Endothelial cell of umbilical vein (primary cell): Measurements from ENCODE around the gene LCMT1. TPM values are rescaled to one million over a fixed set of nuclear protein-coding genes. Genes with fewer than 3 reads are reported as not detected.

ENCODE experiments used
- BruUV-seq: library from RNA; stranded (reverse); fragments of 400-500 nt; replicated peaks from 2 replicates; lab custom pipeline; 2021; lab: Mats Ljungman, UMichigan
- CTCF ChIA-PET: fragments of 300-600, 350-600 bp; sonication (Branson Sonifier 250); formaldehyde crosslinking; loops from one replicate; lab custom pipeline; 2021; ENCODE audit warnings: antibody characterized with exemption, inconsistent platforms; lab: Charles Lee
- POLR2A ChIA-PET: fragments of 300-600, 350-600 bp; sonication (Branson Sonifier 250); formaldehyde crosslinking; loops from one replicate; lab custom pipeline; 2021; ENCODE audit warnings: antibody characterized with exemption, inconsistent platforms; lab: Charles Lee
- DNase-seq: peaks from one replicate; pipeline ENCODE4 v3.0.0-alpha.2; 2011; ENCODE audit warnings: low read depth, low spot score
- FAIRE-seq: peaks from 2 replicates; lab custom pipeline; 2011; peaks lifted over from hg19 to GRCh38; lab: Jason Lieb, UNC
- H2AFZ ChIP-seq: 2 replicates; pipeline ENCODE4 v1.6.0; 2012; ENCODE audit warnings: low read depth, low read length, control low read depth, inconsistent platforms
- H3K27ac ChIP-seq: 2 replicates; pipeline ENCODE4 v1.5.1; 2011; ENCODE audit warnings: low read depth, mild to moderate bottlenecking, control low read depth, low read length, moderate library complexity; ENCODE audit not compliant: insufficient read depth
- H3K27me3 ChIP-seq, 2 experiments: 2 replicates each; pipeline versions ENCODE4 v1.6.0 to v1.6.1; 2011; ENCODE audit warnings: low read length in 2 of 2, mixed read lengths in 1 of 2; ENCODE audit not compliant: control insufficient read depth in 2 of 2, insufficient read depth in 2 of 2
- H3K36me3 ChIP-seq, 2 experiments: 2 replicates in 1 of 2; 3 replicates in 1 of 2; pipeline ENCODE4 v1.5.1; 2011; ENCODE audit warnings: low read length in 2 of 2, mild to moderate bottlenecking in 1 of 2, moderate library complexity in 1 of 2; ENCODE audit not compliant: control insufficient read depth in 2 of 2, insufficient read depth in 2 of 2; ENCODE audit errors: extremely low read depth in 1 of 2
- H3K4me1 ChIP-seq: 3 replicates; pipeline ENCODE4 v1.5.1; 2011; ENCODE audit warnings: mild to moderate bottlenecking, low read length; ENCODE audit not compliant: control insufficient read depth, insufficient read depth; ENCODE audit errors: extremely low read depth
- H3K4me2 ChIP-seq: 2 replicates; pipeline ENCODE4 v1.6.1; 2011; ENCODE audit warnings: low read length, control low read depth, mixed read lengths; ENCODE audit not compliant: insufficient read depth
- H3K4me3 ChIP-seq, 3 experiments: fragments of 200-600 bp in 1 of 3; sonication (generic), shearing (Covaris generic) in 1 of 3; replicated peaks in 1 of 3; 2 replicates each; pipeline ENCODE4 v1.5.1; 2011 to 2016; ENCODE audit warnings: control low read depth in 3 of 3, low read length in 3 of 3, mild to moderate bottlenecking in 2 of 3, inconsistent platforms in 1 of 3, low read depth in 1 of 3, moderate library complexity in 1 of 3; ENCODE audit not compliant: insufficient read depth in 1 of 3
- H3K79me2 ChIP-seq: 2 replicates; pipeline ENCODE4 v1.6.0; 2012; ENCODE audit warnings: low read length, inconsistent platforms; ENCODE audit not compliant: control insufficient read depth, insufficient read depth
- H3K9ac ChIP-seq: replicated peaks from 2 replicates; pipeline ENCODE3; 2011; ENCODE audit warnings: low read length, control low read depth; ENCODE audit not compliant: insufficient read depth; ENCODE audit errors: extremely low read depth
- H3K9me1 ChIP-seq: replicated peaks from 3 replicates; pipeline ENCODE4 v1.6.0; 2011; ENCODE audit warnings: mild to moderate bottlenecking, low read length; ENCODE audit not compliant: control insufficient read depth, insufficient read depth; ENCODE audit errors: extremely low read depth
- H3K9me3 ChIP-seq: replicated peaks from 2 replicates; pipeline ENCODE4 v1.5.1; 2012; ENCODE audit warnings: low read length, inconsistent platforms; ENCODE audit not compliant: control insufficient read depth, insufficient read depth
- H4K20me1 ChIP-seq: replicated peaks from 2 replicates; pipeline ENCODE3; 2011; ENCODE audit warnings: mild to moderate bottlenecking, low read length; ENCODE audit not compliant: control insufficient read depth, insufficient read depth; ENCODE audit errors: extremely low read depth
- CTCF ChIP-seq, 2 donors: IDR thresholded peaks; 1 replicate in 1 of 2; 2 replicates in 1 of 2; pipeline ENCODE4 v1.5.1; 2011; ENCODE audit warnings: low read length in 2 of 2, mild to moderate bottlenecking in 2 of 2, moderate library complexity in 2 of 2, control low read depth in 1 of 2, inconsistent platforms in 1 of 2, low read depth in 1 of 2; ENCODE audit not compliant: insufficient read depth in 1 of 2; ENCODE audit errors: extremely low read depth in 1 of 2
- EZH2 ChIP-seq: IDR thresholded peaks from 2 replicates; pipeline ENCODE4 v1.6.1; 2012; ENCODE audit warnings: borderline replicate concordance, low read depth, mild to moderate bottlenecking, moderate library complexity, low read length, inconsistent platforms; ENCODE audit not compliant: severe bottlenecking
- FOS ChIP-seq: IDR thresholded peaks from 2 replicates; pipeline ENCODE4 v1.6.1; 2011; ENCODE audit warnings: mild to moderate bottlenecking, low read length, moderate library complexity, borderline replicate concordance; ENCODE audit not compliant: insufficient read depth
- GATA2 ChIP-seq: IDR thresholded peaks from 2 replicates; pipeline ENCODE4 v1.7.0; 2011; ENCODE audit warnings: low read depth, mild to moderate bottlenecking, moderate library complexity, mixed read lengths, low read length; ENCODE audit not compliant: insufficient read length, insufficient read depth
- JUN ChIP-seq: IDR thresholded peaks from 2 replicates; pipeline ENCODE4 v1.6.1; 2011; ENCODE audit warnings: borderline replicate concordance, low read depth; ENCODE audit not compliant: insufficient read length, insufficient read depth
- MAX ChIP-seq: IDR thresholded peaks from 2 replicates; pipeline ENCODE4 v1.6.1; 2011; ENCODE audit not compliant: insufficient read depth, insufficient read length
- MYC ChIP-seq: IDR thresholded peaks from one replicate; pipeline ENCODE4 v1.6.1; 2011; ENCODE audit warnings: mild to moderate bottlenecking, low read depth, low read length
- POLR2A ChIP-seq: IDR thresholded peaks from 2 replicates; pipeline ENCODE4 v1.6.1; 2012; ENCODE audit warnings: low read depth, mild to moderate bottlenecking, control low read depth, low read length
- POLR2AphosphoS5 ChIP-seq: IDR thresholded peaks from 2 replicates; pipeline ENCODE4 v1.6.1; 2012; ENCODE audit warnings: low read depth, mild to moderate bottlenecking, control low read depth, low read length, moderate library complexity; ENCODE audit not compliant: insufficient read depth
- dilution Hi-C: fragments of 300-500 bp; cut with MboI; formaldehyde crosslinking; loops from one replicate; pipeline ENCODE4 v1.15.0; 2019; ENCODE audit warnings: low sequenced_read_pairs; ENCODE audit not compliant: extremely low pct_ligation_motif_present
- intact Hi-C: fragments of 100-400 bp; cut with micrococcal nuclease; formaldehyde crosslinking; loops from one replicate; pipeline ENCODE4 v1.10.0; 2022
- polyA plus RNA-seq, 4 experiments: library from polyadenylated mRNA; depleted of rRNA in 3 of 4; stranded (reverse) in 3 of 4; unstranded in 1 of 4; fragments of >200 nt; gene quantifications; 2 replicates each; pipeline versions ENCODE4 v1.2.1 to v1.2.3, GENCODE V29; 2011 to 2012; ENCODE audit warnings: missing spikeins in 1 of 4
- total RNA-seq: library from RNA; stranded (reverse); gene quantifications from 2 replicates; pipeline ENCODE4 v1.2.3, GENCODE V29; 2021

The LCMT1 gene
- total and polyA plus RNA-seq, 2 donors (not counting 3 experiments of a cell fraction or from before 2014, with no cell fraction given) = 23.5 to 36.2 TPM

GRCh38 chr16:25109643-25110042 is 1.9 kb upstream of the LCMT1 start:
- Histone ChIP-seq H3K4me1 (peaks cover 30% of the 10 kb centered on the region), H3K27ac (peak overlapping the region; percentile 50), H3K27me3 (no peaks in the 10 kb centered on the region), H3K4me3 (no peak overlapping the region), H3K9me1 (no peaks in the 10 kb centered on the region), H2AFZ (no peak overlapping the region), H3K79me2 (peaks cover 21% of the 10 kb centered on the region), H3K36me3 (no peaks in the 10 kb centered on the region), H3K4me2 (peak overlapping the region; percentile 19), H3K9me3 (no peaks in the 10 kb centered on the region), H3K9ac (no peak overlapping the region), H4K20me1 (no peaks in the 10 kb centered on the region)
- TF ChIP-seq JUN (peak; percentile 68), FOS (peak; percentile 76), POLR2AphosphoS5 (no peak), EZH2 (no peak), GATA2 (no peak), MAX (no peak), MYC (no peak), CTCF (IDR thresholded peaks at IDR 0.05; ENCODE audit: extremely low read depth in 1 of 2, insufficient read depth in 1 of 2, low read depth in 1 of 2, low read length in 2 of 2) (no peak), POLR2A (no peak)
- POLR2A ChIA-PET = no interaction called here
- dilution Hi-C loops (no loop called here), intact Hi-C loops (loop anchor here (2.0 kb wide), 1 partner anchor 571 kb away; the partner anchor contains the start of gene RBBP6)
- DNase-seq = peak; percentile 83
- no TSS peak for BruUV-seq
- CTCF ChIA-PET = interaction anchor here (0.8 to 1.8 kb wide), 6 partner anchors 17 to 593 kb away, joined by 3 to 4 read pairs (median 3); no protein-coding TSS in a partner anchor
- FAIRE-seq = peak; percentile 85
